LNCAP (cell line): ENCODE results near the gene OR7A5.

Source experiments
- TF ChIP-seq, protein P1 (sequence below): fragments of 450-650 bp; IDR thresholded peaks from 2 replicates; pipeline ENCODE4 v1.5.1; 2017; ENCODE audit warnings: mild to moderate bottlenecking

Gene OR7A5

GRCh38 chr19:14809272-14810057 lies 25.5 kb downstream of the OR7A5 start:
- TF ChIP-seq, protein P1, sequence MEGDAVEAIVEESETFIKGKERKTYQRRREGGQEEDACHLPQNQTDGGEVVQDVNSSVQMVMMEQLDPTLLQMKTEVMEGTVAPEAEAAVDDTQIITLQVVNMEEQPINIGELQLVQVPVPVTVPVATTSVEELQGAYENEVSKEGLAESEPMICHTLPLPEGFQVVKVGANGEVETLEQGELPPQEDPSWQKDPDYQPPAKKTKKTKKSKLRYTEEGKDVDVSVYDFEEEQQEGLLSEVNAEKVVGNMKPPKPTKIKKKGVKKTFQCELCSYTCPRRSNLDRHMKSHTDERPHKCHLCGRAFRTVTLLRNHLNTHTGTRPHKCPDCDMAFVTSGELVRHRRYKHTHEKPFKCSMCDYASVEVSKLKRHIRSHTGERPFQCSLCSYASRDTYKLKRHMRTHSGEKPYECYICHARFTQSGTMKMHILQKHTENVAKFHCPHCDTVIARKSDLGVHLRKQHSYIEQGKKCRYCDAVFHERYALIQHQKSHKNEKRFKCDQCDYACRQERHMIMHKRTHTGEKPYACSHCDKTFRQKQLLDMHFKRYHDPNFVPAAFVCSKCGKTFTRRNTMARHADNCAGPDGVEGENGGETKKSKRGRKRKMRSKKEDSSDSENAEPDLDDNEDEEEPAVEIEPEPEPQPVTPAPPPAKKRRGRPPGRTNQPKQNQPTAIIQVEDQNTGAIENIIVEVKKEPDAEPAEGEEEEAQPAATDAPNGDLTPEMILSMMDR: no peak

GRCh38 chr19:14804765-14805164 lies 30.2 kb downstream of the OR7A5 start:
- TF ChIP-seq, protein P1: no peak

DNA sequence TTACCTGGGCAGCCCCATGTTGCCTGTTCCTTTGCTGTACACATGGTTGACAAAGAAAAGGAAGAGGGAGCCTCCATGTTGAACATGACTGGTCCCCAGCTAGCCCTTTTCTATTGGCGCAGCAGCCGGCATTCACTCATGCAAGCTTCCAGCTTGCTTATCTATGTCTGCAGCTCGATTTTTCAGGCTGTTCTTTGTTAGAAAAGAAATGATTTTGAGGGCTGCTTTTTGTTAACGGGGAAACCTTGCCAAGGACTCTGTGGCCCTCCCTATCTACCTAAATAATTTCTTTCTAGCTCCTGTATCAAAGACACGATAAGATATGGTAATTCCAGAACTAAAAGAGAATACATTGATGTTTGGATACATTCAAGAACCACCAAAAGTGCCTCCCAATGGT lies 36.2 kb downstream of the OR7A5 start:
- TF ChIP-seq, protein P1: no peak

- TF ChIP-seq, protein P1: no peak
These were observed 39.0 kb downstream of the OR7A5 start for GRCh38 chr19:14796021-14796420.

GRCh38 chr19:14795078-14795721 lies 39.8 kb downstream of the OR7A5 start:
- TF ChIP-seq, protein P1: no peak

GRCh38 chr19:14786421-14786851 lies 48.5 kb downstream of the OR7A5 start:
- TF ChIP-seq, protein P1: peak; percentile 88

DNA sequence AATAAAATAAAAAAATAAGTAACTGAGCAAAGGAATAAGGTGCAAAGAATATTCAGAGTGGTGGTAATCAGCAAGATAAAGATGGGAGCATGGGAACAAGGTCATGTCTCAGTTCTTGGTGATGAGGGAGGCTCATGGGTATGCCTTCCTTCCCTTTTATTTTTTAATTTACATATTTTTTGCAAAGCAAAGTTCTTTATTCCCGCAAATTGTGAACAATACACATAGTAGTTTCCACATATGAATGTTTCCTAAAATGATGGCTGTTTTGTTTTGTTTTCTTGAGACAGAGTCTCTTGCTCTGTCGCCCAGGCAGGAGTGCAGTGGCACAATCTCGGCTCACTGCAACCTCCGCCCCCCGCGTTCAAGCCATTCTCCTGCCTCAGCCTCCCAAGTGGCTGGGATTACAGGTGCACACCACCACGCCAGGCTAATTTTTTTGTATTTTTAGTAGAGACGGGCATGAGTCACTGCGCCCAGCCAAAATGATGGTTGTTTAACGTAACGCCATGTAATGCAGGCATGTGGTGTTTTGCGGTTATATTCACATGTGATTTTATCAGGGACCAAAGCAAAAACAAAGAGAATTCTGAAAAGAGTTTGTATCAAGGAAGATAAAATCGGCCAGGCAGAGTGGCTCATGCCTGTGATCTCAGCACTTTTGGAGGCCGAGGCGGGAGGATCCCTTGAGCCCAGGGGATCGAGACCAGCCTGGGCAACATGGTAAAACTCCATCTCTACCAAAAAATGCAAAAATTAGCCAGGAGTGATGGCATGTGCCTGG lies 52.2 kb downstream of the OR7A5 start:
- TF ChIP-seq, protein P1: no peak
